ENCODE results near the gene TMEM47.

TMEM47 gene

GRCh38 chrX:34632384-34632783 lies 24.7 kb downstream of the TMEM47 start:
- DNase-seq (ENCODE audit: low read depth in 1 of 2, low spot score in 1 of 2): no peak
- Histone ChIP-seq H3K27me3 (ENCODE audit: insufficient read depth, poor library complexity, severe bottlenecking) (no peaks in the 10 kb centered on the region), H3K4me3 (replicated peaks; ENCODE audit: insufficient read depth, low read length) (no peak overlapping the region), H3K27ac (replicated peaks) (no peak overlapping the region)
- TF ChIP-seq, protein P1, sequence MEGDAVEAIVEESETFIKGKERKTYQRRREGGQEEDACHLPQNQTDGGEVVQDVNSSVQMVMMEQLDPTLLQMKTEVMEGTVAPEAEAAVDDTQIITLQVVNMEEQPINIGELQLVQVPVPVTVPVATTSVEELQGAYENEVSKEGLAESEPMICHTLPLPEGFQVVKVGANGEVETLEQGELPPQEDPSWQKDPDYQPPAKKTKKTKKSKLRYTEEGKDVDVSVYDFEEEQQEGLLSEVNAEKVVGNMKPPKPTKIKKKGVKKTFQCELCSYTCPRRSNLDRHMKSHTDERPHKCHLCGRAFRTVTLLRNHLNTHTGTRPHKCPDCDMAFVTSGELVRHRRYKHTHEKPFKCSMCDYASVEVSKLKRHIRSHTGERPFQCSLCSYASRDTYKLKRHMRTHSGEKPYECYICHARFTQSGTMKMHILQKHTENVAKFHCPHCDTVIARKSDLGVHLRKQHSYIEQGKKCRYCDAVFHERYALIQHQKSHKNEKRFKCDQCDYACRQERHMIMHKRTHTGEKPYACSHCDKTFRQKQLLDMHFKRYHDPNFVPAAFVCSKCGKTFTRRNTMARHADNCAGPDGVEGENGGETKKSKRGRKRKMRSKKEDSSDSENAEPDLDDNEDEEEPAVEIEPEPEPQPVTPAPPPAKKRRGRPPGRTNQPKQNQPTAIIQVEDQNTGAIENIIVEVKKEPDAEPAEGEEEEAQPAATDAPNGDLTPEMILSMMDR (IDR thresholded peaks at IDR 0.05; ENCODE audit: insufficient read depth, low read length): no peak
- TF ChIP-seq SPI1 (IDR thresholded peaks at IDR 0.05; ENCODE audit: borderline replicate concordance, low read depth) (no peak), POLR2AphosphoS5 (IDR thresholded peaks at IDR 0.05; ENCODE audit: low read depth) (no peak)
- TF ChIP-seq, protein P2, sequence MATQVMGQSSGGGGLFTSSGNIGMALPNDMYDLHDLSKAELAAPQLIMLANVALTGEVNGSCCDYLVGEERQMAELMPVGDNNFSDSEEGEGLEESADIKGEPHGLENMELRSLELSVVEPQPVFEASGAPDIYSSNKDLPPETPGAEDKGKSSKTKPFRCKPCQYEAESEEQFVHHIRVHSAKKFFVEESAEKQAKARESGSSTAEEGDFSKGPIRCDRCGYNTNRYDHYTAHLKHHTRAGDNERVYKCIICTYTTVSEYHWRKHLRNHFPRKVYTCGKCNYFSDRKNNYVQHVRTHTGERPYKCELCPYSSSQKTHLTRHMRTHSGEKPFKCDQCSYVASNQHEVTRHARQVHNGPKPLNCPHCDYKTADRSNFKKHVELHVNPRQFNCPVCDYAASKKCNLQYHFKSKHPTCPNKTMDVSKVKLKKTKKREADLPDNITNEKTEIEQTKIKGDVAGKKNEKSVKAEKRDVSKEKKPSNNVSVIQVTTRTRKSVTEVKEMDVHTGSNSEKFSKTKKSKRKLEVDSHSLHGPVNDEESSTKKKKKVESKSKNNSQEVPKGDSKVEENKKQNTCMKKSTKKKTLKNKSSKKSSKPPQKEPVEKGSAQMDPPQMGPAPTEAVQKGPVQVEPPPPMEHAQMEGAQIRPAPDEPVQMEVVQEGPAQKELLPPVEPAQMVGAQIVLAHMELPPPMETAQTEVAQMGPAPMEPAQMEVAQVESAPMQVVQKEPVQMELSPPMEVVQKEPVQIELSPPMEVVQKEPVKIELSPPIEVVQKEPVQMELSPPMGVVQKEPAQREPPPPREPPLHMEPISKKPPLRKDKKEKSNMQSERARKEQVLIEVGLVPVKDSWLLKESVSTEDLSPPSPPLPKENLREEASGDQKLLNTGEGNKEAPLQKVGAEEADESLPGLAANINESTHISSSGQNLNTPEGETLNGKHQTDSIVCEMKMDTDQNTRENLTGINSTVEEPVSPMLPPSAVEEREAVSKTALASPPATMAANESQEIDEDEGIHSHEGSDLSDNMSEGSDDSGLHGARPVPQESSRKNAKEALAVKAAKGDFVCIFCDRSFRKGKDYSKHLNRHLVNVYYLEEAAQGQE (IDR thresholded peaks at IDR 0.05; ENCODE audit: insufficient replicate concordance, low read depth): no peak

DNA sequence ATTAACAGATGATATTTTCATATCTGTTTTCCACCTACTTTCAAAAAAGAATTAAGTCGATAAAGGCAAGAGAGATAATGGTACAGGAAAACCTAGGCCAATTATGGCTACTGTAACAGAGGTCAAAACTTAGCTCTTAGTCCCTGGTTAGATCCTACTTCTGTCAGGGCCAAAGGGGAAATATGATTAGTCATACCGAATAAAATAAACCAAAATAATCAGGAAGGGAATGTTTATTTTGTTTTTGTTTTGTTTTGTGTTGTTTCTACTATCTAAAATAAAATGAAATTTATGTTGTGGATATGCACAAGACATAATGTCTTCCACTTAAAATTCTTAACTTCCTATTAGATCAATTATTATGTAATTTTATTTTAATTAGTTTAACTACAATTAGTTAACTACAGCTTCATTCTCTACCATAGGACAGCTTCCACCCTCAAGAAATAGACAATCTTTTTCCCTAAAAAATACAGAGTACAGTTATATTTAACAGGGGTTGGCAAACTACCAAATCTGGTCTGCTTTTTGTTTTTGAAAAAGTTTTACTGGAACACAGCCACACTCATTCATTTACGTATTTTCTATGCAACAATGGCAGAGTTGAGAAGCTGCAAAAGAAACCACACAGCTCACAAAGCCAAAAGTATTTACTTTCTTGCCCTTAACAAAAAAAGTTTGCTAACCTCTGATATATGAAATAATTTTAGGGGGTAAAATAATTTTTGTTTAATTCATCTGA lies 25.4 kb downstream of the TMEM47 start:
- Histone ChIP-seq H3K27ac (replicated peaks) (no peak overlapping the region), H3K4me3 (replicated peaks; ENCODE audit: insufficient read depth, low read length) (no peak overlapping the region), H3K27me3 (ENCODE audit: insufficient read depth, poor library complexity, severe bottlenecking) (no peaks in the 10 kb centered on the region)
- TF ChIP-seq, protein P2 (IDR thresholded peaks at IDR 0.05; ENCODE audit: insufficient replicate concordance, low read depth): no peak
- no peak for TF ChIP-seq SPI1 (IDR thresholded peaks at IDR 0.05; ENCODE audit: borderline replicate concordance, low read depth)
- TF ChIP-seq POLR2AphosphoS5 (IDR thresholded peaks at IDR 0.05; ENCODE audit: low read depth): no peak
- TF ChIP-seq, protein P1 (IDR thresholded peaks at IDR 0.05; ENCODE audit: insufficient read depth, low read length): no peak
- no peak for TF ChIP-seq GABPA (IDR thresholded peaks at IDR 0.05; ENCODE audit: low read depth)
- no peak for DNase-seq (ENCODE audit: low read depth in 1 of 2, low spot score in 1 of 2)

DNA sequence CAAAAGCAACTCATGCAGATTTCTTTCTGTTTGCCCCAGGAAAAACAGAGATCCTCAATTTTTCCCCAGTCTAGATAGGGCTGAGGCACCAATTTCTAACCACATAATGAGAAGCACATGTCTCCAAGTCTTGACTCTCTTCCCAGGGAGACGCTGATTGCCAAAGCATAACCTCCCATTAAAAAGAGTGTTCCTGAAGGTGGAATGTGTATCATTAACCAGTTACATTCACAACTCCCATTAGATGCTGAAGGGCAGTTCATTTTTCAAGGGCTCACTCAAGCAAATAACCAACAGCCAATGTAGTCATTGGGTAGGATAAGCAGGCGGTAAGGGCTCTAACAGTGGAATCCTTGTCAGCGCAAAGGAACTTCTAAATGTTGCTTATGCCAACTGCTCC lies 27.5 kb downstream of the TMEM47 start:
- no peaks in the 10 kb centered on the region for H3K27me3 ChIP-seq (ENCODE audit: insufficient read depth, poor library complexity, severe bottlenecking)
- H3K4me3 ChIP-seq (replicated peaks; ENCODE audit: insufficient read depth, low read length): no peak overlapping the region
- TF ChIP-seq SPI1 (IDR thresholded peaks at IDR 0.05; ENCODE audit: borderline replicate concordance, low read depth) (no peak), GABPA (IDR thresholded peaks at IDR 0.05; ENCODE audit: low read depth) (no peak), POLR2AphosphoS5 (IDR thresholded peaks at IDR 0.05; ENCODE audit: low read depth) (no peak)
- TF ChIP-seq, protein P2 (IDR thresholded peaks at IDR 0.05; ENCODE audit: insufficient replicate concordance, low read depth): no peak
- TF ChIP-seq, protein P1 (IDR thresholded peaks at IDR 0.05; ENCODE audit: insufficient read depth, low read length): no peak
- DNase-seq (ENCODE audit: low read depth in 1 of 2, low spot score in 1 of 2): no peak
- H3K27ac ChIP-seq (replicated peaks): no peak overlapping the region

All from HL-60 (cell line).